Stomach (tissue), 9 donors: Measurements from ENCODE around the gene ITGAL. TPM values are rescaled to one million over a fixed set of nuclear protein-coding genes. Genes with fewer than 3 reads are reported as not detected.

Experiments used
- DNase-seq, 2 donors: peaks; one replicate each; pipeline versions ENCODE4 v3.0.0 to v3.0.0-alpha.2; 2013 to 2019
- H3K27ac ChIP-seq, 5 donors: fragments of 200-600 bp in 4 of 5; sonication (generic) in 4 of 5; one replicate each; pipeline ENCODE4 v1.5.1; 2013 to 2019; ENCODE audit warnings: mild to moderate bottlenecking in 1 of 5, moderate library complexity in 1 of 5
- H3K27me3 ChIP-seq, 3 donors: fragments of 200-600 bp; sonication (generic); one replicate each; pipeline ENCODE4 v1.5.1; 2017 to 2019; ENCODE audit warnings: mixed run types in 1 of 3
- H3K36me3 ChIP-seq, 4 donors: fragments of 200-600 bp; sonication (generic); 1 replicate in 3 of 4; 2 replicates in 1 of 4; pipeline ENCODE4 v1.5.1; 2016 to 2019
- H3K4me1 ChIP-seq, 4 donors: fragments of 200-600 bp; sonication (generic); one replicate each; pipeline ENCODE4 v1.5.1; 2016 to 2019
- H3K4me3 ChIP-seq, 4 donors: fragments of 200-600 bp; sonication (generic) in 3 of 4; one replicate each; pipeline ENCODE4 v1.5.1; 2016 to 2019; ENCODE audit warnings: mild to moderate bottlenecking in 1 of 4
- H3K9me3 ChIP-seq, 4 donors: fragments of 200-600 bp; sonication (generic); one replicate each; pipeline ENCODE4 v1.5.1; 2016 to 2019
- EP300 ChIP-seq: sonication (generic); formaldehyde crosslinking; IDR thresholded peaks from one replicate; pipeline ENCODE4 v1.6.1; 2017; ENCODE audit warnings: antibody characterized with exemption
- POLR2A ChIP-seq, 4 donors: fragments of 450-650 bp; IDR thresholded peaks; one replicate each; pipeline ENCODE4 v1.6.1; 2016; ENCODE audit warnings: antibody characterized with exemption in 4 of 4, control low read depth in 2 of 4, mild to moderate bottlenecking in 1 of 4, moderate library complexity in 1 of 4
- POLR2AphosphoS5 ChIP-seq, 3 donors: sonication (generic); formaldehyde crosslinking; IDR thresholded peaks; one replicate each; pipeline ENCODE4 v1.6.1; 2016; ENCODE audit warnings: antibody characterized with exemption in 3 of 3
- WGBS, 5 donors: extraction: QIAGEN DNeasy Blood & Tissue Kit in 3 of 5; methylation state at CpG; one replicate each; pipeline versions ENCODE4 v1.1.5 to v1.1.7; 2013 to 2018; 5-methylcytosine and 5-hydroxymethylcytosine counted together
- intact Hi-C: fragments of 100-400 bp; cut with DNase I; formaldehyde crosslinking; loops from one replicate; pipeline ENCODE4 v1.15.1; 2023; ENCODE audit warnings: low total_unique reads
- polyA plus RNA-seq, 3 donors: library from polyadenylated mRNA; stranded (reverse); fragments of 200-250 nt; gene quantifications; one replicate each; pipeline ENCODE4 v1.2.3, GENCODE V29; 2013
- total RNA-seq, 5 donors: library from RNA; depleted of rRNA; stranded (reverse); fragments of >200 nt; gene quantifications; one replicate each; pipeline versions ENCODE4 v1.1.0 to v1.2.3, GENCODE V29; 2014 to 2016
- TF ChIP-seq, protein P1 (sequence below), 7 experiments: fragments of 450-650 bp in 4 of 7; fragments of 200-600 bp in 3 of 7; sonication (generic) in 3 of 7; IDR thresholded peaks; one replicate each; pipeline ENCODE4 v1.5.1; 2016 to 2019; ENCODE audit warnings: antibody characterized with exemption in 7 of 7, control low read depth in 2 of 7, mild to moderate bottlenecking in 1 of 7
- donor health status: healthy with polysubstance abuse.
- donor health status: Bipolar disorder and iron deficiency.
- donor health status: healthy.

Gene ITGAL
- total and polyA plus RNA-seq, 8 donors, result 1.2 to 256 (median 6.8) TPM

DNA sequence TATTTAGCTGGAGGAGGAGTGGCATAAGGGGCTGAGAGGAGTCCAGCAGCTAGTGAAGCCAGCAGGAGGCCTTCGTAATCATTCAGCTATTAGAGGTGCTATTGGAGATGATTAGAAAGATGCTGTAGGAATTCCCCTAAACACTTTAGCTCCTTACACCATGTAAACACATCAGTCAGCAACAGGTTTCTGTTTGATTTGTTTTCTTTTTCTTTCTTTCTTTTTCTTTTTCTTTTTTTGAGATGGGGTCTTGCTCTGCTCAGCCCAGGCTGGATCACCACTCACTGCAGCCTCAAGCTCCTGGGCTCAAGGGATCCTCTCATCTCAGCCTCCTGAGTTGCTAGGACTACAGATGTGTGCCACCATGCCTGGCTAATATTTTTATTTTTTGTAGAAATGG, 16.2 kb upstream of the ITGAL start:
- no peak for TF ChIP-seq EP300
- TF ChIP-seq, protein P1, sequence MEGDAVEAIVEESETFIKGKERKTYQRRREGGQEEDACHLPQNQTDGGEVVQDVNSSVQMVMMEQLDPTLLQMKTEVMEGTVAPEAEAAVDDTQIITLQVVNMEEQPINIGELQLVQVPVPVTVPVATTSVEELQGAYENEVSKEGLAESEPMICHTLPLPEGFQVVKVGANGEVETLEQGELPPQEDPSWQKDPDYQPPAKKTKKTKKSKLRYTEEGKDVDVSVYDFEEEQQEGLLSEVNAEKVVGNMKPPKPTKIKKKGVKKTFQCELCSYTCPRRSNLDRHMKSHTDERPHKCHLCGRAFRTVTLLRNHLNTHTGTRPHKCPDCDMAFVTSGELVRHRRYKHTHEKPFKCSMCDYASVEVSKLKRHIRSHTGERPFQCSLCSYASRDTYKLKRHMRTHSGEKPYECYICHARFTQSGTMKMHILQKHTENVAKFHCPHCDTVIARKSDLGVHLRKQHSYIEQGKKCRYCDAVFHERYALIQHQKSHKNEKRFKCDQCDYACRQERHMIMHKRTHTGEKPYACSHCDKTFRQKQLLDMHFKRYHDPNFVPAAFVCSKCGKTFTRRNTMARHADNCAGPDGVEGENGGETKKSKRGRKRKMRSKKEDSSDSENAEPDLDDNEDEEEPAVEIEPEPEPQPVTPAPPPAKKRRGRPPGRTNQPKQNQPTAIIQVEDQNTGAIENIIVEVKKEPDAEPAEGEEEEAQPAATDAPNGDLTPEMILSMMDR (IDR thresholded peaks at IDR 0.05), result no peak
- TF ChIP-seq POLR2A (IDR thresholded peaks at IDR 0.05), result no peak
- TF ChIP-seq POLR2AphosphoS5 (IDR thresholded peaks at IDR 0.05), result no peak
- no peak overlapping the region for H3K27ac ChIP-seq
- no peak overlapping the region for H3K4me3 ChIP-seq
- intact Hi-C loops, result no loop called here
- H3K4me1 ChIP-seq, result peaks cover 0 to 11% (median 7%) of the 10 kb centered on the region in 4 donors
- no peaks in the 10 kb centered on the region for H3K27me3 ChIP-seq
- 83 to 95% (median 93%) methylated on average over 1 of the region's 1 CpG for WGBS, 5 donors
- H3K9me3 ChIP-seq, result no peaks in the 10 kb centered on the region
- H3K36me3 ChIP-seq, result no peaks in the 10 kb centered on the region
- DNase-seq, result no peak

DNA sequence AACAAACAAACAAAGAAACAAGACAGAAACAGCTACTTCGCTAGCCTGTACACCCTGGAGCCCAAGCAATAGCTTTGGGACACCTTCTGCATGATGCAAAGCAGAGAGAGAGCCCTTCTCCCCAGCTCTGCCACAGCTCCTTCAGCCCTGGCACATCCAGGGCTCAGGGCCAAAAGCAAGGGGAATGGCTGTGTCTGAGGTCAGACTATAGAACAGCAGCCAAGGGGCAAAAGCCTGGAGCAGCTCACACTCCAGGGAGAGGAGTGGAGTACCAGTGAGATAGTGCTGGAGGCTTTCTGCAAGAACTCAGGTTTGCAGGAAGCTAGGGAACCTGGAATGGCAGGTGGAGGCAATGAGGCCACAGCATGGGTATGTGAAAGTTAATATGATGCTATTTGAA, 15.3 kb upstream of the ITGAL start:
- intact Hi-C loops, result no loop called here
- H3K27ac ChIP-seq, result no peak overlapping the region
- peaks cover 0 to 7% (median 6%) of the 10 kb centered on the region in 4 donors for H3K4me1 ChIP-seq
- 80 to 100% (median 93%) methylated on average over 1 of the region's 1 CpG for WGBS, 5 donors
- DNase-seq, result no peak
- H3K36me3 ChIP-seq, result no peaks in the 10 kb centered on the region
- TF ChIP-seq POLR2AphosphoS5 (IDR thresholded peaks at IDR 0.05), result no peak
- TF ChIP-seq, protein P1 (IDR thresholded peaks at IDR 0.05), result no peak
- no peak for TF ChIP-seq POLR2A (IDR thresholded peaks at IDR 0.05)
- TF ChIP-seq EP300, result no peak
- no peaks in the 10 kb centered on the region for H3K27me3 ChIP-seq
- no peaks in the 10 kb centered on the region for H3K9me3 ChIP-seq
- H3K4me3 ChIP-seq, result no peak overlapping the region

DNA sequence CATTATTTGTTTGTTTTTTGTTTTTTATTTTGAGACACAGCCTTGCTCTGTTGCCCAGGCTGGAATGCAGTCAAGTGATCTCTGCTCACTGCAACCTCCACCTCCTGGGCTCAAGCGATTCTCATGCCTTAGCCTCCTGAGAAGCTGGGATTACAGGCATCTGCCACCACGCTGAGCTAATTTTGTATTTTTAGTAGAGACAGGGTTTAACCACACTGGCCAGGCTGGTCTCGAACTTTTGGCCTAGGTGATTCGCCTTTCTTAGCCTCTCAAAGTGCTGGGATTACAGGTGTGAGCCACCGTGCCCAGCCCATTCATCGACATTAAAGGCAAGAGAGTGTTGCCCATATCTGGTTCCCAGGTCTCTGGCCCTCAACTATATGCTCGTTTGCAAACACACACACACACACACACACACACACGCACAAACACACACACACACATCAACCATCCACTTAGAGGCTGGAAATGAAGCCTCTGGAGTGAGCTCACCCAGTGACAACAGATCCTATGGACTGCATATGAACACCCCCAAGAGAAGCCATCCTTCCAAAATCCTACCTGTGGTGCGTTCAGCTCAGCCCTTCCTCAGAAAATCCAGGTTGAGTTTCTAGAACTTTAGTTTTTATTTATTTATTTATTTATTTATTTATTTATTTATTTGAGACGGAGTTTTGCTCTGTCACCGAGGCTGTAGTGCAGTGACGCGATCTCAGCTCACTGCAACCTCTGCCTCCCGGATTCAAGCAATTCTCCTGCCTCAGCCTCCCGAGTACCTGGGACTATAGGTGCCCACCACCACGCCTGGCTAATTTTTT, 14.6 kb upstream of the ITGAL start:
- peak overlapping the region in 1 of 5 donors; percentile 50 for H3K27ac ChIP-seq
- WGBS, 5 donors, result 89 to 93% (median 91%) methylated on average over 16 of the region's 16 CpGs

DNA sequence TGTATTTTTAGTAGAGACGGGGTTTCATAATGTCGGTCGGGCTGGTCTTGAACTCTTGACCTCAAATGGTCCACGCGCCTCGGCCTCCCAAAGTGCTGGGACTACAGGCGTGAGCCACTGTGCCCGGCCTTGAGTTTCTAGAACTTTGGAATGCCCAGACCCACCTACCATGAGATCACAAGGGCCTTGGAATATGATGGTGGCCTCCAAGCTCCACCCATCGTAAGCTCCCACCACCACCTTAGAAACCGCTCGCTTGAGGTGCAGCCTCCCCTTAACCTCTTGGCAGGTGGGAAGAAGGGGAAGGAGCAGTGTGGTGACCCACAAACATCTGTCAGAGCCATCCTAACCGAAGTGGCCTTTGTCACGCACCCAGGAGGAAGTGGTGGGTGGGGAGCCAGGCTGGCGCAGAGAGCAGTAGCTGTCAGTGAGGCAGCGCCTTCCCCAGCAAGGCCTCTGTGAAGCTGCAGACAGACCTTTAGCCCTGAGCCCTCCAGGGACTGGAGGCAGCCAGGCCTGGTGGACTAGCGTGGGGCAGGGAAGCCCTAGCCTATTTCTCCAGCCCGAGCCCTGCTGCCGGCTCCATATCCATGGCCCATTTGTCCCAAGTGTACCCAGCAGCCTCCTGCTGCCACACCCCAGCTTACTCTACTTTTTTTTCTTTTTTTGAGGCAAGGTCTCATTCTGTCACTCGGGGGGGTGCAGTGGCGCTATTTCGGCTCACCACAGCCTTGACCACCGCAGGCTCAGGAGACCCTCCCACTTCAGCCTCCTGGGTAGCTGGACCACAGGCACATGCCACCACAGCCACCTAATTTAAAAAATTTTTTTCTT, 13.8 kb upstream of the ITGAL start:
- Histone ChIP-seq H3K27me3 (no peaks in the 10 kb centered on the region), H3K27ac (peak overlapping the region in 2 of 5 donors; percentile 21 to 50), H3K4me1 (peaks cover 0 to 3% (median 0%) of the 10 kb centered on the region in 4 donors), H3K4me3 (no peak overlapping the region), H3K36me3 (no peaks in the 10 kb centered on the region), H3K9me3 (no peaks in the 10 kb centered on the region)
- no peak for TF ChIP-seq POLR2A (IDR thresholded peaks at IDR 0.05)
- TF ChIP-seq, protein P1 (IDR thresholded peaks at IDR 0.05), result no peak
- no peak for TF ChIP-seq POLR2AphosphoS5 (IDR thresholded peaks at IDR 0.05)
- no peak for TF ChIP-seq EP300
- WGBS, 5 donors, result 67 to 81% (median 76%) methylated on average over 21 to 22 of the region's 22 CpGs
- DNase-seq, result peak; percentile 52 to 65
- intact Hi-C loops, result no loop called here

More for the DNA sequence above, 14.6 kb upstream of the ITGAL start:
- TF ChIP-seq POLR2A (IDR thresholded peaks at IDR 0.05) (no peak), EP300 (no peak), POLR2AphosphoS5 (IDR thresholded peaks at IDR 0.05) (no peak)
- TF ChIP-seq, protein P1 (IDR thresholded peaks at IDR 0.05), result no peak
- Histone ChIP-seq H3K4me1 (peaks cover 0 to 3% (median 2%) of the 10 kb centered on the region in 4 donors), H3K36me3 (no peaks in the 10 kb centered on the region), H3K4me3 (no peak overlapping the region), H3K27me3 (no peaks in the 10 kb centered on the region), H3K9me3 (no peaks in the 10 kb centered on the region)
- no peak for DNase-seq
- intact Hi-C loops, result no loop called here
